Panc1 (cell line): Measurements from ENCODE around the gene TMOD2. TPM values are rescaled to one million over a fixed set of nuclear protein-coding genes. Genes with fewer than 3 reads are reported as not detected.

Source experiments
- ATAC-seq: fragments of 200-7000 bp; cut with Tn5 transposase; 2 replicates; pipeline ENCODE4 v1.9.1; 2020; ENCODE audit warnings: mild to moderate bottlenecking, moderate library complexity
- BruUV-seq: library from RNA; stranded (reverse); fragments of 400-500 nt; replicated peaks from 2 replicates; lab custom pipeline; 2021; lab: Mats Ljungman, UMichigan
- CTCF ChIA-PET: fragments of 300-600 bp; sonication (Branson Sonifier 250); formaldehyde crosslinking; loops from one replicate; lab custom pipeline; 2022; ENCODE audit warnings: antibody characterized with exemption; lab: Charles Lee
- POLR2A ChIA-PET: fragments of 300-600 bp; sonication (Branson Sonifier 250); formaldehyde crosslinking; loops from one replicate; lab custom pipeline; 2022; ENCODE audit warnings: antibody characterized with exemption; lab: Charles Lee
- DNase-seq: peaks from one replicate; pipeline ENCODE4 v3.0.0-alpha.2; 2010; ENCODE audit warnings: low read depth, low spot score
- H3K27ac ChIP-seq: 2 replicates; pipeline ENCODE4 v1.5.1; 2011; ENCODE audit warnings: mild to moderate bottlenecking, low read length, inconsistent platforms
- H3K27me3 ChIP-seq: fragments of 200-500 bp; sonication (Bioruptor generic); 2 replicates; pipeline ENCODE4 v1.6.0; 2014; ENCODE audit warnings: low read length, inconsistent platforms; ENCODE audit not compliant: control insufficient read depth, insufficient read depth
- H3K36me3 ChIP-seq: fragments of 200-500 bp; sonication (Bioruptor generic); 2 replicates; pipeline ENCODE4 v1.5.1; 2014; ENCODE audit warnings: inconsistent platforms, mild to moderate bottlenecking, low read length, moderate library complexity; ENCODE audit not compliant: control insufficient read depth, insufficient read depth
- H3K4me1 ChIP-seq: 2 replicates; pipeline ENCODE4 v1.5.1; 2011; ENCODE audit warnings: inconsistent platforms, mild to moderate bottlenecking, low read length, moderate library complexity; ENCODE audit not compliant: control insufficient read depth, insufficient read depth
- H3K4me3 ChIP-seq, 2 experiments: 2 replicates each; pipeline ENCODE4 v1.5.1; 2011 to 2012; ENCODE audit warnings: low read depth in 2 of 2, low read length in 2 of 2, mild to moderate bottlenecking in 2 of 2, inconsistent platforms in 1 of 2, moderate library complexity in 1 of 2
- H3K9me3 ChIP-seq: fragments of 200-500 bp; sonication (Bioruptor generic); 2 replicates; pipeline ENCODE4 v1.5.1; 2014; ENCODE audit warnings: low read depth, mild to moderate bottlenecking, inconsistent platforms, low read length, moderate library complexity; ENCODE audit not compliant: control insufficient read depth, insufficient read depth
- POLR2AphosphoS5 ChIP-seq: IDR thresholded peaks from 2 replicates; pipeline ENCODE4 v1.6.1; 2012; ENCODE audit warnings: mild to moderate bottlenecking, low read depth, low read length, moderate library complexity
- SIN3A ChIP-seq: IDR thresholded peaks from 2 replicates; pipeline ENCODE4 v1.6.1; 2012; ENCODE audit warnings: low read depth, mild to moderate bottlenecking, low read length, moderate library complexity, borderline replicate concordance; ENCODE audit not compliant: insufficient read depth
- TCF7L2 ChIP-seq: IDR thresholded peaks from 2 replicates; pipeline ENCODE4 v1.6.1; 2011; ENCODE audit warnings: mild to moderate bottlenecking, low read depth, low read length, inconsistent platforms
- in situ Hi-C: cut with HindIII; loops from 2 replicates; pipeline ENCODE4 v1.10.0; 2016; ENCODE audit warnings: low sequenced_read_pairs, low pct_unique_long_range_greater_than_20kb
- intact Hi-C: fragments of 100-400 bp; cut with micrococcal nuclease; formaldehyde crosslinking; loops from one replicate; pipeline ENCODE4 v1.10.0; 2022; ENCODE audit not compliant: unreplicated experiment
- total RNA-seq: library from RNA; stranded (reverse); gene quantifications from one replicate; pipeline ENCODE4 v1.2.1, GENCODE V29; 2021; ENCODE audit not compliant: unreplicated experiment
- TF ChIP-seq, protein P1 (sequence below): fragments of 450-650 bp; IDR thresholded peaks from 2 replicates; pipeline ENCODE4 v1.5.1; 2017; ENCODE audit warnings: mild to moderate bottlenecking
- TF ChIP-seq, protein P2 (sequence below), 2 experiments: IDR thresholded peaks; 2 replicates each; pipeline ENCODE4 v1.6.1; 2011 to 2012; ENCODE audit warnings: low read depth in 2 of 2, control low read depth in 1 of 2, low read length in 1 of 2, mild to moderate bottlenecking in 1 of 2, moderate library complexity in 1 of 2; ENCODE audit not compliant: insufficient read depth in 1 of 2

TMOD2 gene
- total RNA-seq, 1 experiment from 2014 or later: 1.7 TPM

DNA sequence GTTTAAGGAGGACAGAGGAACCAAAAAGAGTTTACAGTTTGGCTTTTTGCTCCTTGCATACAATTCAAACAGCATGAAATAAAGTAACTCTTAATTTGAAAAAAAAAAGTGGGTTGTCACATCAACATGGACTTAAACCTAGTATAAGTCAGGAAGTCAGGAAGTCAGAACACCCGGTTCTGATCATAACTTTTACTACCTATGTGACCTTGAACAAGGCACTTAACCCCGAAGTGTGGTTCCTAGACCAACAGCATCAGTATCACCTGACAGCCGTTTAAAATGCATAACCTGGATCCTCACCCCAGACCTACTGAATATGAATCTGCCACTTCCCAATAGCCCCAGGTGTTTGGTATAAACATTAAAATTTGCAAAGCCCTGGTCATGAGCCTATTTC, 32.7 kb upstream of the TMOD2 start:
- in situ Hi-C loops: no loop called here
- Histone ChIP-seq H3K27ac (no peak overlapping the region), H3K27me3 (no peaks in the 10 kb centered on the region), H3K36me3 (peaks cover 2% of the 10 kb centered on the region), H3K4me3 (no peak overlapping the region), H3K9me3 (no peaks in the 10 kb centered on the region), H3K4me1 (no peaks in the 10 kb centered on the region)
- TF ChIP-seq, protein P1, sequence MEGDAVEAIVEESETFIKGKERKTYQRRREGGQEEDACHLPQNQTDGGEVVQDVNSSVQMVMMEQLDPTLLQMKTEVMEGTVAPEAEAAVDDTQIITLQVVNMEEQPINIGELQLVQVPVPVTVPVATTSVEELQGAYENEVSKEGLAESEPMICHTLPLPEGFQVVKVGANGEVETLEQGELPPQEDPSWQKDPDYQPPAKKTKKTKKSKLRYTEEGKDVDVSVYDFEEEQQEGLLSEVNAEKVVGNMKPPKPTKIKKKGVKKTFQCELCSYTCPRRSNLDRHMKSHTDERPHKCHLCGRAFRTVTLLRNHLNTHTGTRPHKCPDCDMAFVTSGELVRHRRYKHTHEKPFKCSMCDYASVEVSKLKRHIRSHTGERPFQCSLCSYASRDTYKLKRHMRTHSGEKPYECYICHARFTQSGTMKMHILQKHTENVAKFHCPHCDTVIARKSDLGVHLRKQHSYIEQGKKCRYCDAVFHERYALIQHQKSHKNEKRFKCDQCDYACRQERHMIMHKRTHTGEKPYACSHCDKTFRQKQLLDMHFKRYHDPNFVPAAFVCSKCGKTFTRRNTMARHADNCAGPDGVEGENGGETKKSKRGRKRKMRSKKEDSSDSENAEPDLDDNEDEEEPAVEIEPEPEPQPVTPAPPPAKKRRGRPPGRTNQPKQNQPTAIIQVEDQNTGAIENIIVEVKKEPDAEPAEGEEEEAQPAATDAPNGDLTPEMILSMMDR: no peak
- TF ChIP-seq POLR2AphosphoS5: no peak
- TF ChIP-seq SIN3A: no peak
- TF ChIP-seq TCF7L2: no peak
- TF ChIP-seq, protein P2, sequence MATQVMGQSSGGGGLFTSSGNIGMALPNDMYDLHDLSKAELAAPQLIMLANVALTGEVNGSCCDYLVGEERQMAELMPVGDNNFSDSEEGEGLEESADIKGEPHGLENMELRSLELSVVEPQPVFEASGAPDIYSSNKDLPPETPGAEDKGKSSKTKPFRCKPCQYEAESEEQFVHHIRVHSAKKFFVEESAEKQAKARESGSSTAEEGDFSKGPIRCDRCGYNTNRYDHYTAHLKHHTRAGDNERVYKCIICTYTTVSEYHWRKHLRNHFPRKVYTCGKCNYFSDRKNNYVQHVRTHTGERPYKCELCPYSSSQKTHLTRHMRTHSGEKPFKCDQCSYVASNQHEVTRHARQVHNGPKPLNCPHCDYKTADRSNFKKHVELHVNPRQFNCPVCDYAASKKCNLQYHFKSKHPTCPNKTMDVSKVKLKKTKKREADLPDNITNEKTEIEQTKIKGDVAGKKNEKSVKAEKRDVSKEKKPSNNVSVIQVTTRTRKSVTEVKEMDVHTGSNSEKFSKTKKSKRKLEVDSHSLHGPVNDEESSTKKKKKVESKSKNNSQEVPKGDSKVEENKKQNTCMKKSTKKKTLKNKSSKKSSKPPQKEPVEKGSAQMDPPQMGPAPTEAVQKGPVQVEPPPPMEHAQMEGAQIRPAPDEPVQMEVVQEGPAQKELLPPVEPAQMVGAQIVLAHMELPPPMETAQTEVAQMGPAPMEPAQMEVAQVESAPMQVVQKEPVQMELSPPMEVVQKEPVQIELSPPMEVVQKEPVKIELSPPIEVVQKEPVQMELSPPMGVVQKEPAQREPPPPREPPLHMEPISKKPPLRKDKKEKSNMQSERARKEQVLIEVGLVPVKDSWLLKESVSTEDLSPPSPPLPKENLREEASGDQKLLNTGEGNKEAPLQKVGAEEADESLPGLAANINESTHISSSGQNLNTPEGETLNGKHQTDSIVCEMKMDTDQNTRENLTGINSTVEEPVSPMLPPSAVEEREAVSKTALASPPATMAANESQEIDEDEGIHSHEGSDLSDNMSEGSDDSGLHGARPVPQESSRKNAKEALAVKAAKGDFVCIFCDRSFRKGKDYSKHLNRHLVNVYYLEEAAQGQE (IDR thresholded peaks at IDR 0.05; ENCODE audit: insufficient read depth in 1 of 2, low read depth in 2 of 2, low read length in 1 of 2): no peak
- ATAC-seq: no peak
- ChIA-PET CTCF (no interaction called here), POLR2A (no interaction called here)
- DNase-seq: no peak
- intact Hi-C loops: no loop called here
- no TSS peak for BruUV-seq

DNA sequence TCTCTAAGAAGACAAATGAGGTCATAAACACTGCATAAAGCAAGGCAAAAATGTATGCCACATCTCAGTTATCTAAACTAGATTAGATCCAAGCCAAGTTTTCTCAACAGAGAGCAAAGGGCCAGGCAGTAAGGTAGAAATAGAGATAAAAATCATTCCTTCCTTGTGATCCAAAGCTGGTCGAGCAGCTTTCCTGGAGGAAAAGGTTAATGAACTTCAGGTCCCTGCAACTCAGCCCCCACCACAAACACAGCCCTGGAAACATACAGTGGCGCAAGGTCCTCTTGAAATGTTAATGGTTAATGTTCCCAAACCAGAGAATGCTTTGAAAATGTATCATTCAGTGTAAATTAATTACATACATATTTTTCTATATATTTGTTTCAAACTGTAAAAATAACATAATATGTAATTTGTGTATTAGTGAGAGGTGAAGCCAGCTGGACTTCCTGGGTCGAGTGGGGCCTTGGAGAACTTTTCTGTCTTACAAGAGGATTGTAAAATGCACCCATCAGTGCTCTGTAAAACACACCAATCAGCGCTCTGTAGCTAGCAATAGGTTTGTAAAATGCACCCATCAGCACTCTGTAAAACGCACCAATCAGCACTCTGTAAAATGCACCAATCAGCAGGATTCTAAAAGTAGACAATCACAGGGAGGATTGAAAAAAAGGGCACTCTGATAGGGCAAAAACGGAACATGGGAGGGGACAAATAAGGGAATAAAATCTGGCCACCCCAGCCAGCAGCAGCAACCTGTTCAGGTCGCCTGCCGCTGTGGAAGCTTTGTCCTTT, 31.0 kb upstream of the TMOD2 start:
- TF ChIP-seq POLR2AphosphoS5: no peak
- no peak for TF ChIP-seq SIN3A
- no peak for TF ChIP-seq TCF7L2
- TF ChIP-seq, protein P2 (IDR thresholded peaks at IDR 0.05; ENCODE audit: insufficient read depth in 1 of 2, low read depth in 2 of 2, low read length in 1 of 2): no peak
- TF ChIP-seq, protein P1: no peak
- intact Hi-C loops (no loop called here), in situ Hi-C loops (no loop called here)
- BruUV-seq: no TSS peak
- H3K9me3 ChIP-seq: no peaks in the 10 kb centered on the region
- H3K27ac ChIP-seq: no peak overlapping the region
- no peaks in the 10 kb centered on the region for H3K4me1 ChIP-seq
- H3K36me3 ChIP-seq: peaks cover 2% of the 10 kb centered on the region
- ChIA-PET POLR2A (no interaction called here), CTCF (no interaction called here)
- no peaks in the 10 kb centered on the region for H3K27me3 ChIP-seq
- no peak for DNase-seq
- H3K4me3 ChIP-seq: no peak overlapping the region
- ATAC-seq: no peak
